ENCODE results near the gene ZIK1.
A peak's percentile ranks its signal among the peaks of the same experiment; 100 is the strongest.

The ZIK1 gene

GRCh38 chr19:57583521-57584416 lies at the start of gene ZIK1:
Gene ZIK1, plus strand, starts transcription at chr19:57584145. Its CDS starts 212 bp downstream, at chr19:57584357.
- no peak for DNase-seq (ENCODE audit: low spot score)

GRCh38 chr19:57537953-57538547 lies 45.9 kb upstream of the ZIK1 start:
- DNase-seq (ENCODE audit: low spot score), result no peak

GRCh38 chr19:57546513-57546912 lies 37.4 kb upstream of the ZIK1 start:
- DNase-seq (ENCODE audit: low spot score), result no peak

- DNase-seq (ENCODE audit: low spot score), result no peak
Measured at GRCh38 chr19:57552432-57552831, 31.5 kb upstream of the ZIK1 start.

- no peak for DNase-seq (ENCODE audit: low spot score)
Measured at GRCh38 chr19:57557659-57558058, 26.3 kb upstream of the ZIK1 start.

GRCh38 chr19:57558525-57558924 lies 25.4 kb upstream of the ZIK1 start:
- DNase-seq (ENCODE audit: low spot score), result no peak

- no peak for DNase-seq (ENCODE audit: low spot score)
Measured at GRCh38 chr19:57559008-57559403, 24.9 kb upstream of the ZIK1 start.

- no peak for DNase-seq (ENCODE audit: low spot score)
Measured at GRCh38 chr19:57559404-57560025, 24.4 kb upstream of the ZIK1 start, which contains the start of gene ZNF550. Gene ZNF550, minus strand, starts transcription at chr19:57559863. Its CDS starts 181 bp downstream, at chr19:57559682.

GRCh38 chr19:57560049-57560491 lies 23.9 kb upstream of the ZIK1 start:
- no peak for DNase-seq (ENCODE audit: low spot score)

- no peak for DNase-seq (ENCODE audit: low spot score)
Measured at GRCh38 chr19:57563547-57563946, 20.4 kb upstream of the ZIK1 start.

GRCh38 chr19:57566396-57567265 lies 17.3 kb upstream of the ZIK1 start:
- no peak for DNase-seq (ENCODE audit: low spot score)

- DNase-seq (ENCODE audit: low spot score), result no peak
Measured at GRCh38 chr19:57570707-57571106, 13.2 kb upstream of the ZIK1 start.

GRCh38 chr19:57572415-57572947 lies 11.5 kb upstream of the ZIK1 start:
- no peak for DNase-seq (ENCODE audit: low spot score)

GRCh38 chr19:57576661-57577060 lies 7.3 kb upstream of the ZIK1 start:
- no peak for DNase-seq (ENCODE audit: low spot score)

- peak; percentile 98 for DNase-seq (ENCODE audit: low spot score)
Measured at GRCh38 chr19:57578487-57579205, 5.3 kb upstream of the ZIK1 start, which contains the start of gene ZNF416. Gene ZNF416, minus strand, starts transcription at chr19:57578911. Its CDS starts 207 bp downstream, at chr19:57578704.

GRCh38 chr19:57583104-57583520 lies 833 bp upstream of the ZIK1 start:
- no peak for DNase-seq (ENCODE audit: low spot score)

GRCh38 chr19:57587529-57587928 lies 3.6 kb downstream of the ZIK1 start:
- no peak for DNase-seq (ENCODE audit: low spot score)

- no peak for DNase-seq (ENCODE audit: low spot score)
Measured at GRCh38 chr19:57599377-57599760, 15.4 kb downstream of the ZIK1 start.

GRCh38 chr19:57599761-57600383 lies 15.9 kb downstream of the ZIK1 start, which contains the start of gene ZNF530:
Gene ZNF530, plus strand, starts transcription at chr19:57599885. Its CDS starts 4,461 bp downstream, at chr19:57604346.
- peak; percentile 79 for DNase-seq (ENCODE audit: low spot score)

GRCh38 chr19:57606931-57607330 lies 23.0 kb downstream of the ZIK1 start:
- no peak for DNase-seq (ENCODE audit: low spot score)

Measured in SW480 (cell line).